OCI-LY7 (cell line): ENCODE measurements around the gene TCFL5. TPM values are rescaled to one million over a fixed set of nuclear protein-coding genes. Genes with fewer than 3 reads are reported as not detected.

Source experiments
- BruUV-seq: library from RNA; stranded (reverse); fragments of 400-500 nt; replicated peaks from 2 replicates; lab custom pipeline; 2021; lab: Mats Ljungman, UMichigan
- CTCF ChIA-PET: fragments of 300-600 bp; sonication (Branson Sonifier 250); formaldehyde crosslinking; loops from one replicate; lab custom pipeline; 2022; ENCODE audit warnings: antibody characterized with exemption; ENCODE audit not compliant: unreplicated experiment; lab: Charles Lee
- POLR2A ChIA-PET: fragments of 300-600 bp; sonication (Branson Sonifier 250); formaldehyde crosslinking; loops from one replicate; lab custom pipeline; 2022; ENCODE audit warnings: antibody characterized with exemption; lab: Charles Lee
- DNase-seq: peaks from one replicate; pipeline ENCODE4 v3.0.0-alpha.2; 2015; ENCODE audit warnings: low spot score
- H2AFZ ChIP-seq: fragments of 200-600 bp; sonication (generic), shearing (Covaris generic); 2 replicates; pipeline ENCODE4 v1.6.1; 2014; ENCODE audit warnings: mild to moderate bottlenecking, antibody characterized with exemption, low read length, moderate library complexity
- H3K27ac ChIP-seq: fragments of 200-600 bp; sonication (generic); 2 replicates; pipeline ENCODE4 v1.5.1; 2014; ENCODE audit warnings: mixed run types, low read depth, mild to moderate bottlenecking, moderate library complexity, low read length, inconsistent platforms; ENCODE audit not compliant: poor library complexity, severe bottlenecking
- H3K36me3 ChIP-seq: fragments of 200-600 bp; sonication (generic); 2 replicates; pipeline ENCODE4 v1.6.1; 2014; ENCODE audit warnings: mild to moderate bottlenecking, antibody characterized with exemption, low read length, moderate library complexity, mixed read lengths; ENCODE audit not compliant: insufficient read depth
- H3K4me1 ChIP-seq: fragments of 200-600 bp; sonication (generic); 2 replicates; pipeline ENCODE4 v1.5.1; 2014; ENCODE audit warnings: mild to moderate bottlenecking, low read length; ENCODE audit not compliant: insufficient read depth, poor library complexity, severe bottlenecking
- H3K4me2 ChIP-seq: fragments of 200-600 bp; sonication (generic); 2 replicates; pipeline ENCODE4 v1.6.1; 2014; ENCODE audit warnings: mild to moderate bottlenecking, low read length
- H3K4me3 ChIP-seq: fragments of 200-600 bp; sonication (generic); 2 replicates; pipeline ENCODE4 v1.5.1; 2014; ENCODE audit warnings: mild to moderate bottlenecking, low read depth, low read length; ENCODE audit not compliant: poor library complexity, severe bottlenecking
- H3K79me2 ChIP-seq: fragments of 200-600 bp; sonication (generic); 2 replicates; pipeline ENCODE4 v1.6.1; 2016; ENCODE audit warnings: low read depth, mild to moderate bottlenecking, low read length, moderate library complexity, mixed read lengths; ENCODE audit not compliant: insufficient read depth
- H3K9me2 ChIP-seq: fragments of 200-600 bp; sonication (generic); 2 replicates; pipeline ENCODE4 v1.6.1; 2016; ENCODE audit warnings: mild to moderate bottlenecking, low read length, mixed read lengths; ENCODE audit not compliant: insufficient read depth
- H3K9me3 ChIP-seq: fragments of 200-600 bp; sonication (generic); 2 replicates; pipeline ENCODE4 v1.6.1; 2014; ENCODE audit warnings: mild to moderate bottlenecking, mixed run types, low read length, mixed read lengths
- H4K20me1 ChIP-seq: fragments of 200-600 bp; sonication (generic); 2 replicates; pipeline ENCODE4 v1.6.1; 2014; ENCODE audit warnings: mild to moderate bottlenecking, antibody characterized with exemption, low read length, moderate library complexity, mixed read lengths; ENCODE audit not compliant: insufficient read depth
- EZH2phosphoT487 ChIP-seq: fragments of 200-600 bp; sonication (generic); IDR thresholded peaks from 2 replicates; pipeline ENCODE4 v1.6.1; 2018; ENCODE audit warnings: low read depth, borderline replicate concordance, mild to moderate bottlenecking, mixed run types, antibody characterized with exemption, low read length, moderate library complexity, mixed read lengths
- intact Hi-C: fragments of 100-400 bp; cut with micrococcal nuclease; formaldehyde crosslinking; loops from one replicate; pipeline ENCODE4 v1.10.0; 2022; ENCODE audit not compliant: unreplicated experiment
- total RNA-seq, 2 experiments: library from RNA; depleted of rRNA in 1 of 2; stranded (reverse); fragments of >200 nt in 1 of 2; shearing (Covaris generic) in 1 of 2; gene quantifications; 2 replicates each; pipeline ENCODE4 v1.2.3, GENCODE V29; 2014 to 2022
- TF ChIP-seq, protein P1 (sequence below): fragments of 200-600 bp; sonication (generic); conservative IDR thresholded peaks from 2 replicates; pipeline ENCODE4 v1.5.1; 2014; ENCODE audit warnings: mild to moderate bottlenecking, antibody characterized with exemption, low read length, moderate library complexity, mixed read lengths

The TCFL5 gene
- total RNA-seq, 2 experiments from 2014 or later = 8.7 to 9.5 TPM

DNA sequence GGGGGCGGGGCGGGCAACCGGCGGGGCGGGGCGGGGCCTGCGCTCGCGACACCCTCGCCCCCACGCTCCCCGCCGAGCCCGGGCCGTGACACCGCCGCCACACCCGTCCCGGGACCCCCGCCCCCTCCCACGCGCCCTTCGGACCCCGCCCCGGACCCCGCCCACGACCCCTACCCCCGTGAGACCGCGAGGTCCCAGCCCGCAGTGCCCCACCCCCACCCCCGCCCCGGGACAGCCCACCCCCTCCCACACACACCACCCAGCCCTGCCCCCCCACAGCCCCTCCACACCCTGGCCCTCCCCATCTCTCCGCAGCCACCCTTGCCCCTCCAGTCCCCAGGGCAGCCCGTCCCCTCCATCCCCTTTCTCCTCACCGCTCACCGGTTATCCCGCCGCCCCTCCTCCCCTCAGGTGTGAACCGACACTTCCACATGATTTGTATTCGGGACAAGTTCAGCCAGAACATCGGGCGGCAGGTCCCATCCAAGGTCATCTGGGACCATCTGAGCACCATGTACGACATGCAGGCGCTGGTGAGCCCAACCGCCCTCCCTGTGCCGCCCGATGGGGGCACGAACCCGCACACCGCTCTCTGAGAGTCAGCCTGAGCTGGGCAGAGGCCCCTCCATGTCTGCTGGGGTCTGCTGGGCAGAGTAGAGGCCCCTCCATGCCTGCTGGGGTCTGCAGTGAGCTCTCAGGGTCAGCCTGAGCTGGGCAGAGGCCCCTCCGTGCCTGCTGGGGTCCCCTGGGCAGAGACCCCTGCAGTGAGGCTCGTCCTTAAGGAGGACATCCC lies 64.7 kb downstream of the TCFL5 start:
- Histone ChIP-seq H3K4me2 (peak overlapping the region; percentile 92), H3K36me3 (peaks cover 42% of the 10 kb centered on the region), H3K4me1 (peaks cover 43% of the 10 kb centered on the region), H3K79me2 (peaks cover 8% of the 10 kb centered on the region; the same call in 1 of the 2 replicates), H2AFZ (no peak overlapping the region), H3K4me3 (peak overlapping the region; percentile 78), H4K20me1 (no peaks in the 10 kb centered on the region), H3K27ac (peak overlapping the region; percentile 83), H3K9me2 (no peaks in the 10 kb centered on the region), H3K9me3 (no peaks in the 10 kb centered on the region)
- intact Hi-C loops = no loop called here
- no peak for DNase-seq
- no peak for TF ChIP-seq EZH2phosphoT487
- TF ChIP-seq, protein P1, sequence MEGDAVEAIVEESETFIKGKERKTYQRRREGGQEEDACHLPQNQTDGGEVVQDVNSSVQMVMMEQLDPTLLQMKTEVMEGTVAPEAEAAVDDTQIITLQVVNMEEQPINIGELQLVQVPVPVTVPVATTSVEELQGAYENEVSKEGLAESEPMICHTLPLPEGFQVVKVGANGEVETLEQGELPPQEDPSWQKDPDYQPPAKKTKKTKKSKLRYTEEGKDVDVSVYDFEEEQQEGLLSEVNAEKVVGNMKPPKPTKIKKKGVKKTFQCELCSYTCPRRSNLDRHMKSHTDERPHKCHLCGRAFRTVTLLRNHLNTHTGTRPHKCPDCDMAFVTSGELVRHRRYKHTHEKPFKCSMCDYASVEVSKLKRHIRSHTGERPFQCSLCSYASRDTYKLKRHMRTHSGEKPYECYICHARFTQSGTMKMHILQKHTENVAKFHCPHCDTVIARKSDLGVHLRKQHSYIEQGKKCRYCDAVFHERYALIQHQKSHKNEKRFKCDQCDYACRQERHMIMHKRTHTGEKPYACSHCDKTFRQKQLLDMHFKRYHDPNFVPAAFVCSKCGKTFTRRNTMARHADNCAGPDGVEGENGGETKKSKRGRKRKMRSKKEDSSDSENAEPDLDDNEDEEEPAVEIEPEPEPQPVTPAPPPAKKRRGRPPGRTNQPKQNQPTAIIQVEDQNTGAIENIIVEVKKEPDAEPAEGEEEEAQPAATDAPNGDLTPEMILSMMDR = no peak
- BruUV-seq = no TSS peak
- ChIA-PET CTCF (no interaction called here), POLR2A (interaction anchor here (1.0 kb wide), 1 partner anchor 11 kb away, joined by 3 read pairs; no protein-coding TSS in a partner anchor)

DNA sequence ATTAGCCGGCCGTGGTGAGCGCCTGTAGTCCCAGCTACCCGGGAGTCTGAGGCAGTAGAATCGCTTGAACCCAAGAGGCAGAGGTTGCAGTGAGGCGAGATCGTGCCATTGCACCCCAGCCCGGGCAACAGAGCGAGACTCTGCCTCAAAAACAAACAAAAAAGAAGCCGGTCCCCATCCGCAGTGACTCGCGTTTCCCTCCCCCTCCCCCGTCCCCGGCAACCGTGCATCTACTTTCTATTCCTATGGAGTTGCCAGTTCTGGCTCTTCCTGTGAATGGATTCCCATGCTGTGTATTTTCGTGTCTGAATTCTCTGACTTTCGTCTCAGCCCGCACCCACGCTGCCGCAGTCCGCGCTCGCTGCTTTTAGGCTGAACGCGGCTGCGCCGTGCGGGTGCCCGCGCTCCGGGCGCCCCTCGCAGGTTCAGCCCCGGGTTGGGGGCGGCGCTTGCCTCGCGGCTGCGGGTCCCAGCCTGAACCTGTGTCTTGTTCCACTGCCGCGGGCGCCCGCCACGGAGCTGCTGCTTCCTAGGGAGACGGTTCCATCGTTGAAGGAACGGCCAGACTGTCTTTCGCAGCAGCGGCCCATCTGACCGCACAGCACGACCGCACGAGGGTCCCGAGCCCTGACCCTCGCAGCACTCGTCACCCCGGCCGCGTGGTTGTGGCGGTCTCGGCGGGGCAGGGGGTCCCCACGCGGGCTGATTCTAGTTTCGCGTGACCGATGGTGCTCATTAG lies 66.4 kb downstream of the TCFL5 start:
- Histone ChIP-seq H3K4me1 (peaks cover 47% of the 10 kb centered on the region), H3K9me3 (no peaks in the 10 kb centered on the region), H2AFZ (peak overlapping the region; percentile 35; the same call in 1 of the 2 replicates), H4K20me1 (no peaks in the 10 kb centered on the region), H3K9me2 (no peaks in the 10 kb centered on the region), H3K36me3 (peaks cover 27% of the 10 kb centered on the region), H3K79me2 (peaks cover 8% of the 10 kb centered on the region; the same call in 1 of the 2 replicates), H3K4me3 (peak overlapping the region; percentile 78), H3K27ac (peak overlapping the region; percentile 83), H3K4me2 (peak overlapping the region; percentile 77)
- CTCF ChIA-PET = no interaction called here
- BruUV-seq = no TSS peak
- TF ChIP-seq, protein P1 = no peak
- no peak for TF ChIP-seq EZH2phosphoT487
- intact Hi-C loops = no loop called here
- peak; percentile 67 for DNase-seq
- POLR2A ChIA-PET = interaction anchor here (0.6 to 1.2 kb wide), 3 partner anchors 44 to 192 kb away, joined by 3 to 5 read pairs (median 4); partner anchors contain the start of gene SLCO4A1
